Measurements from ENCODE around the gene CDADC1. TPM values are rescaled to one million over a fixed set of nuclear protein-coding genes. Genes with fewer than 3 reads are reported as not detected.

Gene CDADC1
- total and polyA plus RNA-seq, 4 donors: 3.0 to 6.1 (median 4.5) TPM

- peak; percentile 14 to 23 for TF ChIP-seq RXRA (IDR thresholded peaks at IDR 0.05)
These were observed 11.8 kb upstream of the CDADC1 start (continued) for GRCh38 chr13:49235856-49236431.

- no peak overlapping the region for H3K4me3 ChIP-seq (ENCODE audit: low read depth in 1 of 3, low read length in 3 of 3)
- H3K27me3 ChIP-seq (ENCODE audit: control insufficient read depth in 4 of 4, insufficient read depth in 4 of 4, low read length in 3 of 4): no peaks in the 10 kb centered on the region
- no peak overlapping the region for H3K9ac ChIP-seq (ENCODE audit: low read depth in 1 of 2, low read length in 2 of 2)
- H3K27ac ChIP-seq (ENCODE audit: low read depth in 1 of 2, low read length in 2 of 2): no peak overlapping the region
- over 99% methylated on average over 2 of the region's 2 CpGs for WGBS
- no peaks in the 10 kb centered on the region for H3K36me3 ChIP-seq (ENCODE audit: control insufficient read depth in 4 of 4, insufficient read depth in 3 of 4, low read depth in 1 of 4, low read length in 3 of 4)
- peaks cover 0 to 7% (median 4%) of the 10 kb centered on the region in 4 donors for H3K4me1 ChIP-seq (ENCODE audit: control insufficient read depth in 4 of 4, insufficient read depth in 4 of 4, low read length in 3 of 4)
- TF ChIP-seq HNF4G (IDR thresholded peaks at IDR 0.05) (no peak), YY1 (IDR thresholded peaks at IDR 0.05) (no peak), MAX (IDR thresholded peaks at IDR 0.05) (no peak), EGR1 (IDR thresholded peaks at IDR 0.05; ENCODE audit: low read depth in 2 of 2) (no peak)
- no peak for DNase-seq (ENCODE audit: low spot score)
- no peaks in the 10 kb centered on the region for H3K9me3 ChIP-seq (ENCODE audit: control insufficient read depth in 4 of 4, low read length in 3 of 4)
These were observed 9.1 kb upstream of the CDADC1 start for GRCh38 chr13:49238621-49239020.

- no peaks in the 10 kb centered on the region for H3K36me3 ChIP-seq (ENCODE audit: control insufficient read depth in 4 of 4, insufficient read depth in 3 of 4, low read depth in 1 of 4, low read length in 3 of 4)
- TF ChIP-seq RAD21 (IDR thresholded peaks at IDR 0.05) (peak; percentile 66 to 76), HNF4A (conservative IDR thresholded peaks at IDR 0.05) (peak in 1 of 2 donors; percentile 25), MAX (IDR thresholded peaks at IDR 0.05) (no peak), CTCF (IDR thresholded peaks at IDR 0.05; ENCODE audit: low read depth, low read length, missing input control) (peak; percentile 35)
- H3K27ac ChIP-seq (ENCODE audit: low read depth in 1 of 2, low read length in 2 of 2): no peak overlapping the region
- no peaks in the 10 kb centered on the region for H3K27me3 ChIP-seq (ENCODE audit: control insufficient read depth in 4 of 4, insufficient read depth in 4 of 4, low read length in 3 of 4)
- no peaks in the 10 kb centered on the region for H3K9me3 ChIP-seq (ENCODE audit: control insufficient read depth in 4 of 4, low read length in 3 of 4)
- no peak overlapping the region for H3K4me3 ChIP-seq (ENCODE audit: low read depth in 1 of 3, low read length in 3 of 3)
- WGBS: 44% methylated on average over 4 of the region's 4 CpGs
- DNase-seq (ENCODE audit: low spot score): no peak
- no peak overlapping the region for H3K9ac ChIP-seq (ENCODE audit: low read depth in 1 of 2, low read length in 2 of 2)
- H3K4me1 ChIP-seq (ENCODE audit: control insufficient read depth in 4 of 4, insufficient read depth in 4 of 4, low read length in 3 of 4): peaks cover 0 to 7% (median 4%) of the 10 kb centered on the region in 4 donors
These were observed 7.7 kb upstream of the CDADC1 start for GRCh38 chr13:49240017-49240416.

GRCh38 chr13:49241296-49241695 lies 6.4 kb upstream of the CDADC1 start:
- Histone ChIP-seq H3K27me3 (ENCODE audit: control insufficient read depth in 4 of 4, insufficient read depth in 4 of 4, low read length in 3 of 4) (no peaks in the 10 kb centered on the region), H3K36me3 (ENCODE audit: control insufficient read depth in 4 of 4, insufficient read depth in 3 of 4, low read depth in 1 of 4, low read length in 3 of 4) (no peaks in the 10 kb centered on the region), H3K4me1 (ENCODE audit: control insufficient read depth in 4 of 4, insufficient read depth in 4 of 4, low read length in 3 of 4) (peaks cover 0 to 1% (median 0%) of the 10 kb centered on the region in 4 donors), H3K27ac (ENCODE audit: low read depth in 1 of 2, low read length in 2 of 2) (no peak overlapping the region), H3K9ac (ENCODE audit: low read depth in 1 of 2, low read length in 2 of 2) (no peak overlapping the region), H3K4me3 (ENCODE audit: low read depth in 1 of 3, low read length in 3 of 3) (no peak overlapping the region), H3K9me3 (ENCODE audit: control insufficient read depth in 4 of 4, low read length in 3 of 4) (no peaks in the 10 kb centered on the region)
- TF ChIP-seq JUND (IDR thresholded peaks at IDR 0.05) (no peak), TAF1 (conservative IDR thresholded peaks at IDR 0.05) (no peak), HNF4A (conservative IDR thresholded peaks at IDR 0.05) (no peak), FOXA1 (IDR thresholded peaks at IDR 0.05) (no peak), RXRA (IDR thresholded peaks at IDR 0.05) (no peak)
- WGBS: 95% methylated on average over 7 of the region's 7 CpGs
- DNase-seq (ENCODE audit: low spot score): no peak
